ENCODE data around the gene CGREF1.

The CGREF1 gene

GRCh38 chr2:27091746-27092695, 26.9 kb downstream of the CGREF1 start:
- Histone ChIP-seq H3K4me3 (ENCODE audit: low read depth in 1 of 2, low read length in 2 of 2) (no peak overlapping the region), H3K27ac (ENCODE audit: low read length) (no peak overlapping the region), H3K36me3 (ENCODE audit: control insufficient read depth in 1 of 2, insufficient read depth in 2 of 2, low read length in 2 of 2) (no peaks in the 10 kb centered on the region), H3K4me1 (ENCODE audit: control insufficient read depth in 1 of 2, insufficient read depth in 2 of 2, low read length in 2 of 2) (peaks cover 10 to 19% of the 10 kb centered on the region in 2 donors), H3K27me3 (ENCODE audit: low read depth, low read length) (no peaks in the 10 kb centered on the region), H3K9me3 (ENCODE audit: control insufficient read depth in 1 of 2, low read length in 2 of 2) (no peaks in the 10 kb centered on the region)

DNA sequence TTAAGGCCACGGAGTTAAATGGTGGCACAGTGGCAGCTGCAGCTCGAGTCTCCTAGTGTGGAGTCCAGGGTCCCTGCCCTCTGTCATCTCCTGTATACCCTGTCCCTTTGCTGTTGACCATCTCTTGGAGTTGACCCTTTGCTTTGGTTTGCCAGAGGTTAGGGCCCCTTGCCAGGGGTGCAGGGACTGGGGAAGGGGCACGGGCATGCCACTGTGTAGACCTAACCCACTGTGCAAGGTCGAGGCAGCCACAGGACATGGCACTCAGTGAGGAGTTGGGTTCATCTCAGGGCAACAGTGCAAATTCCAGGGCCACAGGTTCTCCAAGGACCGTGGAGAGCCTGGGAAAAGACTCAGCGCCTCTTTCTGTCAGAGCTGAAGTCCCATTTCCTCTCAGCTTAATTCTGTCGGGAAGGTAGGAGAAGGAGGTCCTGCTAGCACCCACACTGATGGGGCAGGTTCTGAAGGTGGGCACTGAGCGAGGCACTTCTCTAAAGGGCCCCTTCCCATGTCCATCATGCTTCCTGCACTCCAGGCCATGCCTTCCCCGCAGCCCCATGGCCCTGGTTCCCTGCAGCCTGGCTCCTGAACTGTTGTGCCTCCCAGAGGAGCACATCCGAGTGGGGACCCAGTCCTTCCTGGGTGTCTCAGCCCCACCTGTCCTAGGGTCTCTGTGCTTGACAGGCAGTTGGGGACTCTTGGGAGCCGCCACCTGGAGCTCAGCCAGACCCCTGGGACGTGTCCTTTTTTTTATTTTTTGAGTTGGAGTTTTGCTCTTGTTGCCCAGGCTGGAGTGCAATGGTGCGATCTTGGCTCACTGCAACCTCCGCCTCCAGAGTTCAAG, 29.6 kb downstream of the CGREF1 start:
- Histone ChIP-seq H3K4me3 (ENCODE audit: low read depth in 1 of 2, low read length in 2 of 2) (peak overlapping the region in 1 of 2 donors; percentile 19), H3K4me1 (ENCODE audit: control insufficient read depth in 1 of 2, insufficient read depth in 2 of 2, low read length in 2 of 2) (peaks cover 7 to 24% of the 10 kb centered on the region in 2 donors), H3K9me3 (ENCODE audit: control insufficient read depth in 1 of 2, low read length in 2 of 2) (no peaks in the 10 kb centered on the region), H3K36me3 (ENCODE audit: control insufficient read depth in 1 of 2, insufficient read depth in 2 of 2, low read length in 2 of 2) (no peaks in the 10 kb centered on the region), H3K27ac (ENCODE audit: low read length) (no peak overlapping the region), H3K27me3 (ENCODE audit: low read depth, low read length) (no peaks in the 10 kb centered on the region)

- peaks cover 7 to 31% of the 10 kb centered on the region in 2 donors for H3K4me1 ChIP-seq (ENCODE audit: control insufficient read depth in 1 of 2, insufficient read depth in 2 of 2, low read length in 2 of 2)
- H3K36me3 ChIP-seq (ENCODE audit: control insufficient read depth in 1 of 2, insufficient read depth in 2 of 2, low read length in 2 of 2) = no peaks in the 10 kb centered on the region
- H3K27me3 ChIP-seq (ENCODE audit: low read depth, low read length) = no peaks in the 10 kb centered on the region
- no peak overlapping the region for H3K27ac ChIP-seq (ENCODE audit: low read length)
- H3K9me3 ChIP-seq (ENCODE audit: control insufficient read depth in 1 of 2, low read length in 2 of 2) = no peaks in the 10 kb centered on the region
- peak overlapping the region in 1 of 2 donors; percentile 19 for H3K4me3 ChIP-seq (ENCODE audit: low read depth in 1 of 2, low read length in 2 of 2)
Observed at GRCh38 chr2:27088634-27089033, 30.3 kb downstream of the CGREF1 start.

DNA sequence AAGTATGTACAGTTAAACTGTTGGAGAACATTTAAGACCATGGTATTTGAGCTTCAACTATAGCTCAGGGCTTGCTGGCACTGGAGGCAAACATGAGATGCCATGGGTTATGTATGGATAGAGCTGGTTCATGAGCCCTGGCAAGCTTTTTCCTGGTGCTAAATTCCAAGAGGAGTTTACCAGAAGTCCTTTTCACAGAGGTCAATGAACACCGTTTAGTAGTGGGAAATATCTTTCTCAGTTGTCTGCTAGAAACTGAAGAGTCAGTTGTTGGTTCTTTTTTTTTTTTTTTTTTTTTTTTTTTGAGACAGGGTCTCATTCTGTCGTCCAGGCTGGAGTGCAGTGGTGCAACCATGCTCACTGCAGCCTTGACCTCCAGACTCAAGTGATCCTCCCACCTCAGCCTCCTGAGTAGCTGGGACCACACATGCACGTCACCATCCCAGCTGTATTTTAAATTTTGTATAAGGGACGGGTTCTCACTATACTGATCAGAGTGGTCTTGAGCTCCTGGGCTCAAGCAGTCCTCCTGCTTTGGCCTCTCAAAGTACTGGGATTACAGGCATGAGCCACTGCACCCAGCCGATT, 31.0 kb downstream of the CGREF1 start:
- no peaks in the 10 kb centered on the region for H3K27me3 ChIP-seq (ENCODE audit: low read depth, low read length)
- peak overlapping the region in 1 of 2 donors; percentile 76 for H3K4me3 ChIP-seq (ENCODE audit: low read depth in 1 of 2, low read length in 2 of 2)
- peaks cover 0 to 5% of the 10 kb centered on the region in 2 donors for H3K36me3 ChIP-seq (ENCODE audit: control insufficient read depth in 1 of 2, insufficient read depth in 2 of 2, low read length in 2 of 2)
- no peaks in the 10 kb centered on the region for H3K9me3 ChIP-seq (ENCODE audit: control insufficient read depth in 1 of 2, low read length in 2 of 2)
- H3K27ac ChIP-seq (ENCODE audit: low read length) = peak overlapping the region; percentile 39
- H3K4me1 ChIP-seq (ENCODE audit: control insufficient read depth in 1 of 2, insufficient read depth in 2 of 2, low read length in 2 of 2) = peaks cover 7 to 38% of the 10 kb centered on the region in 2 donors

GRCh38 chr2:27086724-27087593, 32.0 kb downstream of the CGREF1 start, which contains the start of gene KHK:
TSS of gene KHK (plus strand) at chr2:27086772. CDS start at chr2:27087260, 488 bp downstream.
- no peaks in the 10 kb centered on the region for H3K9me3 ChIP-seq (ENCODE audit: control insufficient read depth in 1 of 2, low read length in 2 of 2)
- peak within 1 kb of the TSS; percentile 39 for H3K27ac ChIP-seq (ENCODE audit: low read length)
- peaks cover 7 to 48% of the 10 kb centered on the region in 2 donors for H3K4me1 ChIP-seq (ENCODE audit: control insufficient read depth in 1 of 2, insufficient read depth in 2 of 2, low read length in 2 of 2)
- no peaks in the 10 kb centered on the region for H3K27me3 ChIP-seq (ENCODE audit: low read depth, low read length)
- peak within 1 kb of the TSS; percentile 76 to 86 for H3K4me3 ChIP-seq (ENCODE audit: low read depth in 1 of 2, low read length in 2 of 2)
- H3K36me3 ChIP-seq (ENCODE audit: control insufficient read depth in 1 of 2, insufficient read depth in 2 of 2, low read length in 2 of 2) = peaks cover 0 to 11% of the 10 kb centered on the region in 2 donors

DNA sequence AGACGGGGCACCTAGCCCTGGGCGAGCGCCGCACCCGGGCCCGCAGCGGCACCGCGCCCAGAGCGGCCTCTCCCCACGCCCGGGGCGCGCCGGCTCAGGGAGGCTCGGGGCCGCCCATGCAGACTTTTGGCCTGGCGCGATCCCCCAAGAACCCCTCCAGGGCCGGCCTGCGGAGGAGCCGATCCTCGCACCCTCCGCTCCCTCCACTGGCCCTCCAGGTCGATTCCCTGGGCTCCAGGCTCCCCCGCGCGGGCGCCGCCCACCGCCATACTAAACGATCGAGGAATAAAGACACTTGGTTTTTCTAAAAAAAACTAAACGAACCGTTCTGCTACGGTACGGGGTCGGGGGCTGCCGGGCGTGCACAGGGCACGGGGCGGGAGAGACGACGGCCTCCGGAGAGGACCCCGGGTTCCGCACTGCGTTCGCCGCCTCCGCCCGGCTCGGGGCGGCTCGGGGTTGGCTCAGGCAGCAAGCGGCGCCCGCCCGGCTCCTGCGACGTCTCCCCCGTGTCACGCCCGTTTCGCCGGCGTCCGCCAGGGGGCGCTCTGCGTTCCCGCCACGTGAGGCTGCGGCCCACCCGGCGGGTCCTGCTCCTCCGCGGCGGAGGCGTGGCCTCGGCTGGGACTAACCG, 32.7 kb downstream of the CGREF1 start:
- Histone ChIP-seq H3K36me3 (ENCODE audit: control insufficient read depth in 1 of 2, insufficient read depth in 2 of 2, low read length in 2 of 2) (peaks cover 0 to 13% of the 10 kb centered on the region in 2 donors), H3K27me3 (ENCODE audit: low read depth, low read length) (no peaks in the 10 kb centered on the region), H3K9me3 (ENCODE audit: control insufficient read depth in 1 of 2, low read length in 2 of 2) (no peaks in the 10 kb centered on the region), H3K4me3 (ENCODE audit: low read depth in 1 of 2, low read length in 2 of 2) (peak overlapping the region; percentile 53 to 86), H3K27ac (ENCODE audit: low read length) (peak overlapping the region; percentile 31), H3K4me1 (ENCODE audit: control insufficient read depth in 1 of 2, insufficient read depth in 2 of 2, low read length in 2 of 2) (peaks cover 15 to 55% of the 10 kb centered on the region in 2 donors)

- Histone ChIP-seq H3K4me3 (ENCODE audit: low read depth in 1 of 2, low read length in 2 of 2) (peak overlapping the region; percentile 53 to 86), H3K27ac (ENCODE audit: low read length) (peak overlapping the region; percentile 31), H3K27me3 (ENCODE audit: low read depth, low read length) (no peaks in the 10 kb centered on the region), H3K9me3 (ENCODE audit: control insufficient read depth in 1 of 2, low read length in 2 of 2) (no peaks in the 10 kb centered on the region), H3K4me1 (ENCODE audit: control insufficient read depth in 1 of 2, insufficient read depth in 2 of 2, low read length in 2 of 2) (peaks cover 15 to 61% of the 10 kb centered on the region in 2 donors), H3K36me3 (ENCODE audit: control insufficient read depth in 1 of 2, insufficient read depth in 2 of 2, low read length in 2 of 2) (peaks cover 0 to 13% of the 10 kb centered on the region in 2 donors)
Observed at GRCh38 chr2:27085673-27086089, 33.2 kb downstream of the CGREF1 start.

GRCh38 chr2:27085062-27085672, 33.8 kb downstream of the CGREF1 start:
- H3K9me3 ChIP-seq (ENCODE audit: control insufficient read depth in 1 of 2, low read length in 2 of 2) = no peaks in the 10 kb centered on the region
- H3K36me3 ChIP-seq (ENCODE audit: control insufficient read depth in 1 of 2, insufficient read depth in 2 of 2, low read length in 2 of 2) = peaks cover 0 to 13% of the 10 kb centered on the region in 2 donors
- H3K27ac ChIP-seq (ENCODE audit: low read length) = no peak overlapping the region
- H3K4me1 ChIP-seq (ENCODE audit: control insufficient read depth in 1 of 2, insufficient read depth in 2 of 2, low read length in 2 of 2) = peaks cover 15 to 66% of the 10 kb centered on the region in 2 donors
- H3K27me3 ChIP-seq (ENCODE audit: low read depth, low read length) = no peaks in the 10 kb centered on the region
- H3K4me3 ChIP-seq (ENCODE audit: low read depth in 1 of 2, low read length in 2 of 2) = peak overlapping the region; percentile 53 to 86

DNA sequence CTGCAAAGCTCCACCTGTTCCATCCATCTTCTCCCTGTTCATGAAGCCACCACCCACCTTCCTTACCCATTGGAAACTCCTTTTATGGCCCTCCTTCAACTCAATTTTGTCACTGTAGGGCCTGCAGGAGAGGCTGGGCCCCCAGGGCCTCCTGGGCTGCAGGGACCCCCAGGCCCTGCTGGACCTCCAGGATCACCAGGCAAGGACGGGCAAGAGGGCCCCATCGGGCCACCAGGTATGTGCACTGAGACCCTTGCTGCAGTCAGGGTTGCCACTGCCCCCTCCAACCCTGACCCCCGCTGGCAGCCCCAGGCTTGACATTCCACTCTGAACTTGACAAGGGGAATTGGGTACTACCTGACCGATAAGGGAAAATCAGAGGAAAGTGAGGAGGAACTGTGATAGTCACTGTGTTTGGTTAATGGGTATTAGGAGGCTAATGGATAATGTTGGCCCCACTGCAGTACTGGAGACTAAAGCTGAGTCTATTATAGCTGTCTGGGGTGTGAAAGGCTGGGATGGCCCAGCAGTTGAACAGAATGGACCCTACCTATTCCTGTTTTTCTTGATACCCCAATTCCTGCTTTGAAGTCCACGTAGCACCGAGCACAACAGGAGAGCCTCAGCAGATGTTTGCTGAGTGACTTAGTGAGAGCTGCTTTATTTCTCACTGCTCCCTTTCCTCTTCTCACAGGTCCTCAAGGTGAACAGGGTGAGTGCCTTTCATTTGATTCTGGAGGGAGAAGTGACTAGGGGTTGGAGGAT, 34.4 kb downstream of the CGREF1 start:
- Histone ChIP-seq H3K36me3 (ENCODE audit: control insufficient read depth in 1 of 2, insufficient read depth in 2 of 2, low read length in 2 of 2) (peaks cover 0 to 13% of the 10 kb centered on the region in 2 donors), H3K4me3 (ENCODE audit: low read depth in 1 of 2, low read length in 2 of 2) (no peak overlapping the region), H3K27ac (ENCODE audit: low read length) (no peak overlapping the region), H3K27me3 (ENCODE audit: low read depth, low read length) (no peaks in the 10 kb centered on the region), H3K4me1 (ENCODE audit: control insufficient read depth in 1 of 2, insufficient read depth in 2 of 2, low read length in 2 of 2) (peaks cover 15 to 68% of the 10 kb centered on the region in 2 donors), H3K9me3 (ENCODE audit: control insufficient read depth in 1 of 2, low read length in 2 of 2) (no peaks in the 10 kb centered on the region)
